Fibroblast of lung (primary cell): ENCODE results near the gene IL15RA. TPM values are rescaled to one million over a fixed set of nuclear protein-coding genes. Genes with fewer than 3 reads are reported as not detected.

Source experiments
- DNase-seq, 2 donors: peaks; one replicate each; pipeline versions ENCODE4 v3.0.0 to v3.0.0-alpha.2; 2010; ENCODE audit warnings: low read depth in 2 of 2
- H2AFZ ChIP-seq: 2 replicates; pipeline ENCODE4 v1.5.1; 2012; ENCODE audit warnings: low read length, control low read depth, inconsistent platforms
- H3K27ac ChIP-seq: 2 replicates; pipeline ENCODE4 v1.5.1; 2011; ENCODE audit warnings: low read length, control low read depth; ENCODE audit not compliant: insufficient read depth
- H3K27me3 ChIP-seq: 2 replicates; pipeline ENCODE4 v1.5.1; 2011; ENCODE audit warnings: mild to moderate bottlenecking, low read length; ENCODE audit not compliant: control insufficient read depth, insufficient read depth
- H3K36me3 ChIP-seq: 2 replicates; pipeline ENCODE4 v1.5.1; 2011; ENCODE audit warnings: low read length; ENCODE audit not compliant: control insufficient read depth, insufficient read depth
- H3K4me1 ChIP-seq: 2 replicates; pipeline ENCODE4 v1.5.1; 2011; ENCODE audit warnings: low read length; ENCODE audit not compliant: control insufficient read depth, insufficient read depth; ENCODE audit errors: extremely low read depth
- H3K4me2 ChIP-seq: 2 replicates; pipeline ENCODE4 v1.5.1; 2011; ENCODE audit warnings: low read length, control low read depth; ENCODE audit not compliant: insufficient read depth; ENCODE audit errors: extremely low read depth
- H3K4me3 ChIP-seq, 4 experiments: fragments of 200-600 bp in 1 of 4; sonication (generic) in 1 of 4; replicated peaks in 1 of 4; 2 replicates each; pipeline ENCODE4 v1.5.1; 2011 to 2016; ENCODE audit warnings: low read length in 4 of 4, low read depth in 3 of 4, mild to moderate bottlenecking in 3 of 4, control low read depth in 2 of 4, inconsistent platforms in 1 of 4, mixed read lengths in 1 of 4; ENCODE audit not compliant: insufficient read depth in 1 of 4; ENCODE audit errors: control extremely low read depth in 1 of 4
- H3K79me2 ChIP-seq: 2 replicates; pipeline ENCODE4 v1.5.1; 2012; ENCODE audit warnings: mild to moderate bottlenecking, low read length, inconsistent platforms; ENCODE audit not compliant: control insufficient read depth, insufficient read depth
- H3K9ac ChIP-seq: 2 replicates; pipeline ENCODE4 v1.5.1; 2011; ENCODE audit warnings: mild to moderate bottlenecking, low read length, control low read depth; ENCODE audit not compliant: insufficient read depth
- H3K9me3 ChIP-seq: 2 replicates; pipeline ENCODE4 v1.5.1; 2012; ENCODE audit warnings: low read depth, low read length; ENCODE audit not compliant: control insufficient read depth, insufficient read depth
- H4K20me1 ChIP-seq: 2 replicates; pipeline ENCODE4 v1.5.1; 2011; ENCODE audit warnings: low read length; ENCODE audit not compliant: control insufficient read depth, insufficient read depth; ENCODE audit errors: extremely low read depth
- CTCF ChIP-seq, 2 donors: IDR thresholded peaks in 1 of 2; conservative IDR thresholded peaks in 1 of 2; 1 replicate in 1 of 2; 2 replicates in 1 of 2; pipeline ENCODE4 v1.5.1; 2011 to 2012; ENCODE audit warnings: low read length in 2 of 2, control low read depth in 1 of 2, inconsistent platforms in 1 of 2, low read depth in 1 of 2, mild to moderate bottlenecking in 1 of 2
- EZH2 ChIP-seq: IDR thresholded peaks from 2 replicates; pipeline ENCODE4 v1.5.1; 2012; ENCODE audit warnings: low read length, control low read depth, mild to moderate bottlenecking; ENCODE audit errors: missing control alignments
- polyA plus RNA-seq, 2 donors: library from polyadenylated mRNA; depleted of rRNA in 1 of 2; stranded (reverse) in 1 of 2; unstranded in 1 of 2; fragments of >200 nt; gene quantifications; 2 replicates each; pipeline ENCODE4 v1.2.1, GENCODE V29; 2011 to 2012; ENCODE audit warnings: missing spikeins in 1 of 2
- total RNA-seq: library from RNA; depleted of rRNA; stranded (reverse); fragments of >200 nt; gene quantifications from 2 replicates; pipeline ENCODE4 v1.2.1, GENCODE V29; 2014

IL15RA gene
- total and polyA plus RNA-seq, 2 donors (not counting 1 experiment from before 2014, with no cell fraction given), result 5.9 to 13.7 TPM

- Histone ChIP-seq H3K27ac (no peak overlapping the region), H2AFZ (no peak overlapping the region), H3K4me2 (no peak overlapping the region), H3K79me2 (no peaks in the 10 kb centered on the region), H3K9ac (no peak overlapping the region), H3K27me3 (no peaks in the 10 kb centered on the region), H3K4me1 (no peaks in the 10 kb centered on the region), H3K4me3 (no peak overlapping the region), H3K36me3 (no peaks in the 10 kb centered on the region), H3K9me3 (no peaks in the 10 kb centered on the region), H4K20me1 (no peaks in the 10 kb centered on the region)
- TF ChIP-seq EZH2, result no peak
- no peak for TF ChIP-seq CTCF (conservative IDR thresholded peaks at IDR 0.05 in 1 of 2, IDR thresholded peaks at IDR 0.05 in 1 of 2; ENCODE audit: low read depth in 1 of 2, low read length in 2 of 2)
- DNase-seq, result no peak
Observed at GRCh38 chr10:5959142-5959541, 18.2 kb downstream of the IL15RA start.

GRCh38 chr10:5958675-5959074, 18.7 kb downstream of the IL15RA start:
- H3K27ac ChIP-seq, result no peak overlapping the region
- H3K27me3 ChIP-seq, result no peaks in the 10 kb centered on the region
- H4K20me1 ChIP-seq, result no peaks in the 10 kb centered on the region
- H3K4me3 ChIP-seq, result no peak overlapping the region
- H3K36me3 ChIP-seq, result no peaks in the 10 kb centered on the region
- DNase-seq, result peak in 1 of 2 donors; percentile 14
- no peaks in the 10 kb centered on the region for H3K9me3 ChIP-seq
- H2AFZ ChIP-seq, result no peak overlapping the region
- H3K4me2 ChIP-seq, result no peak overlapping the region
- no peak for TF ChIP-seq EZH2
- TF ChIP-seq CTCF (conservative IDR thresholded peaks at IDR 0.05 in 1 of 2, IDR thresholded peaks at IDR 0.05 in 1 of 2; ENCODE audit: low read depth in 1 of 2, low read length in 2 of 2), result no peak
- no peaks in the 10 kb centered on the region for H3K4me1 ChIP-seq
- no peak overlapping the region for H3K9ac ChIP-seq
- no peaks in the 10 kb centered on the region for H3K79me2 ChIP-seq

- Histone ChIP-seq H3K4me2 (no peak overlapping the region), H3K79me2 (no peaks in the 10 kb centered on the region), H2AFZ (no peak overlapping the region), H3K9ac (no peak overlapping the region), H3K27me3 (no peaks in the 10 kb centered on the region), H3K27ac (no peak overlapping the region), H3K4me3 (no peak overlapping the region), H3K9me3 (no peaks in the 10 kb centered on the region), H3K4me1 (no peaks in the 10 kb centered on the region), H3K36me3 (no peaks in the 10 kb centered on the region), H4K20me1 (no peaks in the 10 kb centered on the region)
- TF ChIP-seq CTCF (conservative IDR thresholded peaks at IDR 0.05 in 1 of 2, IDR thresholded peaks at IDR 0.05 in 1 of 2; ENCODE audit: low read depth in 1 of 2, low read length in 2 of 2), result no peak
- no peak for TF ChIP-seq EZH2
- DNase-seq, result peak; percentile 61 to 90
Observed at GRCh38 chr10:5958077-5958476, 19.3 kb downstream of the IL15RA start.
